ENCODE data around the gene ACTC1. TPM values are rescaled to one million over a fixed set of nuclear protein-coding genes. Genes with fewer than 3 reads are reported as not detected.

The ACTC1 gene
- total and polyA plus RNA-seq, 10 of the 15 experiments (the other 5 are each of a cell fraction or from before 2014, with no cell fraction given): 1.6 TPM; not detected in 9

GRCh38 chr15:34773917-34774316 is 21.4 kb downstream of the ACTC1 start:
- no peak overlapping the region for H3K4me3 ChIP-seq
- POLR2A ChIA-PET: no interaction called here
- no peaks in the 10 kb centered on the region for H4K20me1 ChIP-seq (ENCODE audit: control insufficient read depth, insufficient read depth)
- no peak for TF ChIP-seq E2F8 (IDR thresholded peaks at IDR 0.05; ENCODE audit: low read depth, partially characterized antibody)
- TF ChIP-seq HDAC6 (IDR thresholded peaks at IDR 0.05; ENCODE audit: unreplicated experiment): no peak
- TF ChIP-seq, protein P1, sequence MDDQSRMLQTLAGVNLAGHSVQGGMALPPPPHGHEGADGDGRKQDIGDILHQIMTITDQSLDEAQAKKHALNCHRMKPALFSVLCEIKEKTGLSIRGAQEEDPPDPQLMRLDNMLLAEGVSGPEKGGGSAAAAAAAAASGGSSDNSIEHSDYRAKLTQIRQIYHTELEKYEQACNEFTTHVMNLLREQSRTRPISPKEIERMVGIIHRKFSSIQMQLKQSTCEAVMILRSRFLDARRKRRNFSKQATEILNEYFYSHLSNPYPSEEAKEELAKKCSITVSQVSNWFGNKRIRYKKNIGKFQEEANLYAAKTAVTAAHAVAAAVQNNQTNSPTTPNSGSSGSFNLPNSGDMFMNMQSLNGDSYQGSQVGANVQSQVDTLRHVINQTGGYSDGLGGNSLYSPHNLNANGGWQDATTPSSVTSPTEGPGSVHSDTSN (IDR thresholded peaks at IDR 0.05; ENCODE audit: insufficient replicate concordance, low read depth, low read length): no peak
- TF ChIP-seq HCFC1 (IDR thresholded peaks at IDR 0.05; ENCODE audit: low read length): no peak
- no peak overlapping the region for H2AFZ ChIP-seq (ENCODE audit: control insufficient read depth, low read depth, low read length)
- H3K4me1 ChIP-seq (ENCODE audit: control insufficient read depth, insufficient read depth, low read length): no peaks in the 10 kb centered on the region
- no peak for FAIRE-seq
- SMC1A ChIA-PET (ENCODE audit: uncharacterized antibody, unreplicated experiment): no interaction called here
- H3K27me3 ChIP-seq (replicated peaks in 1 of 2; ENCODE audit: control insufficient read depth in 2 of 2, insufficient read depth in 2 of 2, low read length in 1 of 2): no peaks in the 10 kb centered on the region
- in situ Hi-C loops (cut with MboI): no loop called here
- no peak overlapping the region for H3K4me2 ChIP-seq (ENCODE audit: control insufficient read depth, insufficient read depth)
- intact Hi-C loops (cut with micrococcal nuclease; ENCODE audit: unreplicated experiment): no loop called here
- 25% methylated on average over 2 of the region's 2 CpGs for WGBS (ENCODE audit: insufficient coverage, insufficient replicate concordance, low lambda C conversion rate, missing lambda C conversion rate)
- no peak overlapping the region for H3K9ac ChIP-seq (ENCODE audit: control insufficient read depth, insufficient read depth, low read length)
- H3K79me2 ChIP-seq (ENCODE audit: control insufficient read depth, insufficient read depth, low read length): no peaks in the 10 kb centered on the region
- DNase-seq (ENCODE audit: low read depth, low spot score): no peak
- RAD21 ChIA-PET (ENCODE audit: unreplicated experiment): no interaction called here
- no peaks in the 10 kb centered on the region for H3K9me3 ChIP-seq (replicated peaks; ENCODE audit: control insufficient read depth, insufficient read depth, low read length)
- no peaks in the 10 kb centered on the region for H3K36me3 ChIP-seq (ENCODE audit: control insufficient read depth in 2 of 2, insufficient read depth in 2 of 2, low read length in 1 of 2)
- CTCF ChIA-PET: interaction anchor here (0.6 kb wide), 1 partner anchor 248 kb away, joined by 3 read pairs; no protein-coding TSS in a partner anchor
- no TSS peak for BruUV-seq (replicated peaks)
- no peak for ATAC-seq
- no peak overlapping the region for H3K27ac ChIP-seq (ENCODE audit: control insufficient read depth, insufficient read depth)

All from GM12878 (cell line).